Mammary epithelial cell (primary cell): Measurements from ENCODE around the gene PDE4C.

ENCODE experiments used
- EZH2 ChIP-seq: IDR thresholded peaks from 2 replicates; pipeline ENCODE4 v1.6.1; 2012; ENCODE audit warnings: low read length, inconsistent platforms, borderline replicate concordance
- TF ChIP-seq, protein P1 (sequence below), 2 donors: IDR thresholded peaks in 1 of 2; conservative IDR thresholded peaks in 1 of 2; 2 replicates each; pipeline ENCODE4 v1.5.1; 2011 to 2012; ENCODE audit warnings: inconsistent platforms in 2 of 2, low read length in 2 of 2, mild to moderate bottlenecking in 2 of 2, control low read depth in 1 of 2, low read depth in 1 of 2; ENCODE audit not compliant: insufficient read depth in 1 of 2; ENCODE audit errors: extremely low read depth in 1 of 2

DNA sequence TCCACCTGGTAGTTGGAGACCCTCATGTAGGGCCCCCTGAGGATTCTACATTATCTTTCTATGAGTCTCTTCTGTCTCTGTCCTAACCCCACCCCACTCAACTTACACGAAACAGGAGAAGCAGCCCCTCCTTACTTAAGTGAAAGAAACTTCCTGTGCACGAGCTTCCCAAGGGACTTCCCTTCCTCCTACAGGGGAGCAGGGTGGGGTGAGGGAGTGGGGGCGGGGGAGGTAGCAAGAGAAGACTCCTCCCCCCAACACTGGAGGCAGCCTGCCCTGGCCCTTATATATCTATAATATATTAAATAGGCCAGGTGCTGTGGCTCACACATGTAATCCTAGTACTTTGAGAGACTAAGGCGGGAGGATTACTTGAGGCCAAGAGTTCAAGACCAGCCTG lies 5.5 kb upstream of the PDE4C start:
- TF ChIP-seq, protein P1, sequence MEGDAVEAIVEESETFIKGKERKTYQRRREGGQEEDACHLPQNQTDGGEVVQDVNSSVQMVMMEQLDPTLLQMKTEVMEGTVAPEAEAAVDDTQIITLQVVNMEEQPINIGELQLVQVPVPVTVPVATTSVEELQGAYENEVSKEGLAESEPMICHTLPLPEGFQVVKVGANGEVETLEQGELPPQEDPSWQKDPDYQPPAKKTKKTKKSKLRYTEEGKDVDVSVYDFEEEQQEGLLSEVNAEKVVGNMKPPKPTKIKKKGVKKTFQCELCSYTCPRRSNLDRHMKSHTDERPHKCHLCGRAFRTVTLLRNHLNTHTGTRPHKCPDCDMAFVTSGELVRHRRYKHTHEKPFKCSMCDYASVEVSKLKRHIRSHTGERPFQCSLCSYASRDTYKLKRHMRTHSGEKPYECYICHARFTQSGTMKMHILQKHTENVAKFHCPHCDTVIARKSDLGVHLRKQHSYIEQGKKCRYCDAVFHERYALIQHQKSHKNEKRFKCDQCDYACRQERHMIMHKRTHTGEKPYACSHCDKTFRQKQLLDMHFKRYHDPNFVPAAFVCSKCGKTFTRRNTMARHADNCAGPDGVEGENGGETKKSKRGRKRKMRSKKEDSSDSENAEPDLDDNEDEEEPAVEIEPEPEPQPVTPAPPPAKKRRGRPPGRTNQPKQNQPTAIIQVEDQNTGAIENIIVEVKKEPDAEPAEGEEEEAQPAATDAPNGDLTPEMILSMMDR (conservative IDR thresholded peaks at IDR 0.05 in 1 of 2, IDR thresholded peaks at IDR 0.05 in 1 of 2; ENCODE audit: extremely low read depth in 1 of 2, insufficient read depth in 1 of 2, low read depth in 1 of 2, low read length in 2 of 2): no peak
- TF ChIP-seq EZH2: no peak
